ENCODE results near the gene ANXA3.
"Not testable (repeated sequence)": the region's sequence is repeated elsewhere in the genome, so short reads cannot be mapped to it uniquely, and the experiment has no call there.

Gene ANXA3

GRCh38 chr4:78542373-78542772 is 9.2 kb upstream of the ANXA3 start:
- no peak for DNase-seq

GRCh38 chr4:78543424-78544125 is 8.0 kb upstream of the ANXA3 start:
- peak in 1 of 56 donors; percentile 6 for DNase-seq

- DNase-seq, result no peak
Measured at GRCh38 chr4:78544678-78545077, 6.9 kb upstream of the ANXA3 start.

GRCh38 chr4:78545275-78546246 is 6.0 kb upstream of the ANXA3 start:
- no peak for DNase-seq

GRCh38 chr4:78547899-78548298 is 3.7 kb upstream of the ANXA3 start:
- not testable (repeated sequence) for DNase-seq

GRCh38 chr4:78548889-78549288 is 2.7 kb upstream of the ANXA3 start:
- not testable (repeated sequence) for DNase-seq

- no peak for DNase-seq
Measured at GRCh38 chr4:78552389-78553042, 946 bp downstream of the ANXA3 start.

- DNase-seq, result no peak
Measured at GRCh38 chr4:78553043-78553396, 1.4 kb downstream of the ANXA3 start.

GRCh38 chr4:78553529-78554060 is 2.0 kb downstream of the ANXA3 start:
- DNase-seq, result no peak

- DNase-seq, result no peak
Measured at GRCh38 chr4:78556665-78557064, 5.1 kb downstream of the ANXA3 start.

- no peak for DNase-seq
Measured at GRCh38 chr4:78557841-78558240, 6.3 kb downstream of the ANXA3 start.

- no peak for DNase-seq
Measured at GRCh38 chr4:78558410-78558809, 6.8 kb downstream of the ANXA3 start.

- no peak for DNase-seq
Measured at GRCh38 chr4:78560296-78560963, 8.9 kb downstream of the ANXA3 start.

- no peak for DNase-seq
Measured at GRCh38 chr4:78561677-78562076, 10.1 kb downstream of the ANXA3 start.

GRCh38 chr4:78562687-78563086 is 11.1 kb downstream of the ANXA3 start:
- DNase-seq, result no peak

- DNase-seq, result no peak
Measured at GRCh38 chr4:78565971-78566372, 14.4 kb downstream of the ANXA3 start.

GRCh38 chr4:78566834-78567499 is 15.4 kb downstream of the ANXA3 start:
- no peak for DNase-seq

GRCh38 chr4:78567500-78568060 is 16.0 kb downstream of the ANXA3 start:
- no peak for DNase-seq

- no peak for DNase-seq
Measured at GRCh38 chr4:78568640-78569305, 17.2 kb downstream of the ANXA3 start.

Measured in nucleus accumbens (tissue), 56 donors.